ENCODE data around the gene BTNL3.

DNA sequence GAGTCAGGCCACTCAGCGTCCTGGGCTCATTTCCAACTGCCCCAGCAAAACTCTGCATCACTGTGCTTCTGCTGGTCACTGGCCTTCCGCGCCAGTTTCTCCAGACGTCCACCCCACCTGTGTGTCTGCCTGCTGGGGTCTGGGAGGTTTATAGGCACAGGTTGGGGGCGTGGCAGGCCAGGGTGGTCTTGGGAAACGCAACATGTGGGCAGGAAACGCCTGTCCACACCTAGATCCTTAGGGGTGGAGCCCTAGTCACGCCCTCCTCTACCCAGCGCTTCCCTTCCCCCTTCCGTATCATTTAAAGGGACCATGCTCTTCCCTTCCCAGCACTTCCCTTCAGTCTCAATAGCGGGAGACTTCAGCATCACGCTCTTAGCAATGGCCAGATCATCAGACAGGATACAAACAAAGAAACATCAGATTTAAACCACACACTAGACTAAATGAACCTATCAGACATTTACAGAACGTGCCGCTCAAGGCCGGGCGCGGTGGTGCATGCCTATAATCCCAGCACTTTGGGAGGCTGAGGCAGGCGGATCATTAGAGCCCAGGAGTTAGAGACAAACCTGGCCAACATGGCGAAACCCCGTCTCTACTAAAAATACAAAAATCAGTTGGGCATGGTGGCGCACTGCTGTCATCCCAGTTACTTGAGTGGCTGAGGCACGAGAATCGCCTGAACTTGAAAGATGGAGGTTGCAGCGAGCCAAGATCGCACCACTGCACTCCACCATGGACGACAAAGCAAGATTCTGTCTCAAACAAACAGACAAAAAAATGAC is 39.6 kb downstream of the BTNL3 start:
- TF ChIP-seq, protein P1, sequence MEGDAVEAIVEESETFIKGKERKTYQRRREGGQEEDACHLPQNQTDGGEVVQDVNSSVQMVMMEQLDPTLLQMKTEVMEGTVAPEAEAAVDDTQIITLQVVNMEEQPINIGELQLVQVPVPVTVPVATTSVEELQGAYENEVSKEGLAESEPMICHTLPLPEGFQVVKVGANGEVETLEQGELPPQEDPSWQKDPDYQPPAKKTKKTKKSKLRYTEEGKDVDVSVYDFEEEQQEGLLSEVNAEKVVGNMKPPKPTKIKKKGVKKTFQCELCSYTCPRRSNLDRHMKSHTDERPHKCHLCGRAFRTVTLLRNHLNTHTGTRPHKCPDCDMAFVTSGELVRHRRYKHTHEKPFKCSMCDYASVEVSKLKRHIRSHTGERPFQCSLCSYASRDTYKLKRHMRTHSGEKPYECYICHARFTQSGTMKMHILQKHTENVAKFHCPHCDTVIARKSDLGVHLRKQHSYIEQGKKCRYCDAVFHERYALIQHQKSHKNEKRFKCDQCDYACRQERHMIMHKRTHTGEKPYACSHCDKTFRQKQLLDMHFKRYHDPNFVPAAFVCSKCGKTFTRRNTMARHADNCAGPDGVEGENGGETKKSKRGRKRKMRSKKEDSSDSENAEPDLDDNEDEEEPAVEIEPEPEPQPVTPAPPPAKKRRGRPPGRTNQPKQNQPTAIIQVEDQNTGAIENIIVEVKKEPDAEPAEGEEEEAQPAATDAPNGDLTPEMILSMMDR (IDR thresholded peaks at IDR 0.05; ENCODE audit: poor library complexity) = no peak
- TF ChIP-seq EZH2phosphoT487 (IDR thresholded peaks at IDR 0.05; ENCODE audit: low read depth, severe bottlenecking, unreplicated experiment) = no peak
- no peak for TF ChIP-seq EZH2 (IDR thresholded peaks at IDR 0.05; ENCODE audit: borderline replicate concordance)
